Epithelial cell of esophagus (primary cell): Measurements from ENCODE around the gene INSRR.

Experiments
- DNase-seq: peaks from one replicate; pipeline ENCODE4 v3.0.0; 2010; ENCODE audit warnings: low read depth
- H3K4me3 ChIP-seq: 2 replicates; pipeline ENCODE4 v1.5.1; 2011; ENCODE audit warnings: mild to moderate bottlenecking, low read length, control low read depth
- TF ChIP-seq, protein P1 (sequence below): IDR thresholded peaks from 2 replicates; pipeline ENCODE4 v1.5.1; 2011; ENCODE audit warnings: low read depth, mild to moderate bottlenecking, low read length, control low read depth, inconsistent platforms; ENCODE audit not compliant: insufficient read depth; ENCODE audit errors: missing control alignments

Gene INSRR

GRCh38 chr1:156858959-156859522, at the start of gene INSRR:
INSRR (minus strand) TSS chr1:156859117; CDS start chr1:156858621, 496 bp downstream.
- peak within 1 kb of the TSS; percentile 14 for H3K4me3 ChIP-seq
- TF ChIP-seq, protein P1, sequence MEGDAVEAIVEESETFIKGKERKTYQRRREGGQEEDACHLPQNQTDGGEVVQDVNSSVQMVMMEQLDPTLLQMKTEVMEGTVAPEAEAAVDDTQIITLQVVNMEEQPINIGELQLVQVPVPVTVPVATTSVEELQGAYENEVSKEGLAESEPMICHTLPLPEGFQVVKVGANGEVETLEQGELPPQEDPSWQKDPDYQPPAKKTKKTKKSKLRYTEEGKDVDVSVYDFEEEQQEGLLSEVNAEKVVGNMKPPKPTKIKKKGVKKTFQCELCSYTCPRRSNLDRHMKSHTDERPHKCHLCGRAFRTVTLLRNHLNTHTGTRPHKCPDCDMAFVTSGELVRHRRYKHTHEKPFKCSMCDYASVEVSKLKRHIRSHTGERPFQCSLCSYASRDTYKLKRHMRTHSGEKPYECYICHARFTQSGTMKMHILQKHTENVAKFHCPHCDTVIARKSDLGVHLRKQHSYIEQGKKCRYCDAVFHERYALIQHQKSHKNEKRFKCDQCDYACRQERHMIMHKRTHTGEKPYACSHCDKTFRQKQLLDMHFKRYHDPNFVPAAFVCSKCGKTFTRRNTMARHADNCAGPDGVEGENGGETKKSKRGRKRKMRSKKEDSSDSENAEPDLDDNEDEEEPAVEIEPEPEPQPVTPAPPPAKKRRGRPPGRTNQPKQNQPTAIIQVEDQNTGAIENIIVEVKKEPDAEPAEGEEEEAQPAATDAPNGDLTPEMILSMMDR: no peak
- no peak for DNase-seq

DNA sequence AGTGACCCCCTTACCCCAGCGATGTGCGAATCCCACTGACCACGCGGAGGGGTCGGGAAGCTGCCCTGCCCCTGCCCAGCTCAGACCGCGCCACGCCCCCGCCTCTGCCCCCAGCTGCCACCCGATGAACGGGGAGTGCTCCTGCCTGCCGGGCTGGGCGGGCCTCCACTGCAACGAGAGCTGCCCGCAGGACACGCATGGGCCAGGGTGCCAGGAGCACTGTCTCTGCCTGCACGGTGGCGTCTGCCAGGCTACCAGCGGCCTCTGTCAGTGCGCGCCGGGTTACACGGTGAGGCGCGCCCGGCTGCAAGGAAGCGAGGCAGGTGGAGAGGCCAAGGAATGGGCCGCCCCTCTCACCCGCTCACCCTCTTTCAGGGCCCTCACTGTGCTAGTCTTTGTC, 49.6 kb upstream of the INSRR start:
- TF ChIP-seq, protein P1: no peak
- DNase-seq: no peak
- peak overlapping the region; percentile 47 for H3K4me3 ChIP-seq

GRCh38 chr1:156906206-156906906, 47.4 kb upstream of the INSRR start:
- H3K4me3 ChIP-seq: no peak overlapping the region
- DNase-seq: no peak
- TF ChIP-seq, protein P1: no peak

GRCh38 chr1:156905651-156906050, 46.7 kb upstream of the INSRR start:
- H3K4me3 ChIP-seq: no peak overlapping the region
- DNase-seq: no peak
- TF ChIP-seq, protein P1: no peak

GRCh38 chr1:156905176-156905575, 46.3 kb upstream of the INSRR start:
- no peak for DNase-seq
- TF ChIP-seq, protein P1: no peak
- H3K4me3 ChIP-seq: no peak overlapping the region

- TF ChIP-seq, protein P1: no peak
- no peak overlapping the region for H3K4me3 ChIP-seq
- no peak for DNase-seq
Observed at GRCh38 chr1:156904187-156904959, 45.5 kb upstream of the INSRR start.
